ENCODE measurements around the gene TRIM52.

DNA sequence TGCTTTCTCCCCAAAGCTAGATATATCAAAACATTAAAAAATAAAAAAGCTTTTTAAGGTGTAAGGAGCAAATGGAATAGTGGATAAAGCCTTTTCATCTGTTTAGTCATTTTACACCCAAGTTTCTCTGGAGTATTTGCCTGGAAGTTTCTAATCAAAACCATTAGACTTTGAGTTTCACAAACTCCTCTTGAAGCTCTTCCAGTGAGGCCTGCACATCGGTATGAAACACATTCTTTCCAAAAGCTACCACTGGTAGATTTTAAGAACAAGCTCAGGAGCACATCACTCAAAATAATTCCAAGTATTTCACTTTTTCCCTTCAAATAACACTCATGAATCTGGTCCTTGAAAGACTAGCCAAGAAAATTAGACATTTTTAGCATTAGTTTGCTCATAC lies 5.7 kb downstream of the TRIM52 start:
- no peak for TF ChIP-seq EZH2phosphoT487 (conservative IDR thresholded peaks at IDR 0.05; ENCODE audit: low read length)
- TF ChIP-seq, protein P1, sequence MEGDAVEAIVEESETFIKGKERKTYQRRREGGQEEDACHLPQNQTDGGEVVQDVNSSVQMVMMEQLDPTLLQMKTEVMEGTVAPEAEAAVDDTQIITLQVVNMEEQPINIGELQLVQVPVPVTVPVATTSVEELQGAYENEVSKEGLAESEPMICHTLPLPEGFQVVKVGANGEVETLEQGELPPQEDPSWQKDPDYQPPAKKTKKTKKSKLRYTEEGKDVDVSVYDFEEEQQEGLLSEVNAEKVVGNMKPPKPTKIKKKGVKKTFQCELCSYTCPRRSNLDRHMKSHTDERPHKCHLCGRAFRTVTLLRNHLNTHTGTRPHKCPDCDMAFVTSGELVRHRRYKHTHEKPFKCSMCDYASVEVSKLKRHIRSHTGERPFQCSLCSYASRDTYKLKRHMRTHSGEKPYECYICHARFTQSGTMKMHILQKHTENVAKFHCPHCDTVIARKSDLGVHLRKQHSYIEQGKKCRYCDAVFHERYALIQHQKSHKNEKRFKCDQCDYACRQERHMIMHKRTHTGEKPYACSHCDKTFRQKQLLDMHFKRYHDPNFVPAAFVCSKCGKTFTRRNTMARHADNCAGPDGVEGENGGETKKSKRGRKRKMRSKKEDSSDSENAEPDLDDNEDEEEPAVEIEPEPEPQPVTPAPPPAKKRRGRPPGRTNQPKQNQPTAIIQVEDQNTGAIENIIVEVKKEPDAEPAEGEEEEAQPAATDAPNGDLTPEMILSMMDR (IDR thresholded peaks at IDR 0.05; ENCODE audit: insufficient read depth, low read length, poor library complexity, severe bottlenecking) = no peak
